ENCODE data around the gene AGMO. TPM values are rescaled to one million over a fixed set of nuclear protein-coding genes. Genes with fewer than 3 reads are reported as not detected.

AGMO gene
- total RNA-seq, 1 donor from 2014 or later = not detected

DNA sequence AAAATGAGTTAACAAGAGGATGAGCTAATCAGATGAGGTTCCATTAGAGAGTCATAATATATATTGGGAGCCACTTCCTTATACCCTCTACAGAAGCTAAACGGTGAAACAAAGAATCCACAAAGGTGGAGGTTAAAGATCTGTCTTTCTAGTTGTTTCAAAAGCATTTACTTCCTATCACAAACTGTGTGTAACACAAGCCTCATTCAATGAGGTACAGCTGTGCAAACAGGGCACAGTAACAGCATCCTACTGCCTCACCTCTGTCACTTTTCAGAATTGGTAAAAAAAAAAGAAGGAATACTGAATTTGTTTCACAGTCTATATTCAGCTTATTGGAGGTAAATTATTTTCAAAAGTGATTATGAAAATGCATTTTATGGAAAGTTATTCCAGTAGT is 128.7 kb downstream of the AGMO start:
- TF ChIP-seq, protein P1, sequence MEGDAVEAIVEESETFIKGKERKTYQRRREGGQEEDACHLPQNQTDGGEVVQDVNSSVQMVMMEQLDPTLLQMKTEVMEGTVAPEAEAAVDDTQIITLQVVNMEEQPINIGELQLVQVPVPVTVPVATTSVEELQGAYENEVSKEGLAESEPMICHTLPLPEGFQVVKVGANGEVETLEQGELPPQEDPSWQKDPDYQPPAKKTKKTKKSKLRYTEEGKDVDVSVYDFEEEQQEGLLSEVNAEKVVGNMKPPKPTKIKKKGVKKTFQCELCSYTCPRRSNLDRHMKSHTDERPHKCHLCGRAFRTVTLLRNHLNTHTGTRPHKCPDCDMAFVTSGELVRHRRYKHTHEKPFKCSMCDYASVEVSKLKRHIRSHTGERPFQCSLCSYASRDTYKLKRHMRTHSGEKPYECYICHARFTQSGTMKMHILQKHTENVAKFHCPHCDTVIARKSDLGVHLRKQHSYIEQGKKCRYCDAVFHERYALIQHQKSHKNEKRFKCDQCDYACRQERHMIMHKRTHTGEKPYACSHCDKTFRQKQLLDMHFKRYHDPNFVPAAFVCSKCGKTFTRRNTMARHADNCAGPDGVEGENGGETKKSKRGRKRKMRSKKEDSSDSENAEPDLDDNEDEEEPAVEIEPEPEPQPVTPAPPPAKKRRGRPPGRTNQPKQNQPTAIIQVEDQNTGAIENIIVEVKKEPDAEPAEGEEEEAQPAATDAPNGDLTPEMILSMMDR (conservative IDR thresholded peaks at IDR 0.05; ENCODE audit: low read depth, low read length) = no peak
- no peak overlapping the region for H3K4me3 ChIP-seq (ENCODE audit: low read depth, low read length)
- DNase-seq (ENCODE audit: low read depth) = no peak

- H3K4me3 ChIP-seq (ENCODE audit: low read depth, low read length) = no peak overlapping the region
- TF ChIP-seq, protein P1 (conservative IDR thresholded peaks at IDR 0.05; ENCODE audit: low read depth, low read length) = no peak
These were observed 130.9 kb downstream of the AGMO start for GRCh38 chr7:15430911-15431310.

DNA sequence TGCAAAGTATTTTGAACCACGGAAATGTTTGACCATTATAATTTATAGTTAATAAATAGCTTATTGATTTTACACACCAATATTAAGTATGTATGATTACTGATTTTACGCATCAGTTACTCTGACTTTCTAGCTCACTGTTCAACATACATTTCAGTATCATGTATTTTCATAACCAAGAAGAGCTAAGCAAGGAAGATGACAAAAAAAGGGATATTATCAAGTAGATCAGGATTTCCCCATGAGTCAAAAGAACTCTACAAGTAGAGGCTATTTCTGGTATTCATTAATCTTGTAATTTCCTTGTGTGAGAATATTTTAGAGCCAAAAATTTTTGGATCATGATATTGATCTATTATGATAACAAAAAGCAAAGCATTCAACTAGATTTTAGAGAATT is 131.6 kb downstream of the AGMO start:
- TF ChIP-seq, protein P1 (conservative IDR thresholded peaks at IDR 0.05; ENCODE audit: low read depth, low read length) = no peak
- H3K4me3 ChIP-seq (ENCODE audit: low read depth, low read length) = no peak overlapping the region
- DNase-seq (ENCODE audit: low read depth) = no peak

More at GRCh38 chr7:15430911-15431310, 130.9 kb downstream of the AGMO start:
- DNase-seq (ENCODE audit: low read depth) = no peak

GRCh38 chr7:15424468-15424867 is 137.3 kb downstream of the AGMO start:
- H3K4me3 ChIP-seq (ENCODE audit: low read depth, low read length) = no peak overlapping the region
- TF ChIP-seq, protein P1 (conservative IDR thresholded peaks at IDR 0.05; ENCODE audit: low read depth, low read length) = no peak
- DNase-seq (ENCODE audit: low read depth) = no peak

DNA sequence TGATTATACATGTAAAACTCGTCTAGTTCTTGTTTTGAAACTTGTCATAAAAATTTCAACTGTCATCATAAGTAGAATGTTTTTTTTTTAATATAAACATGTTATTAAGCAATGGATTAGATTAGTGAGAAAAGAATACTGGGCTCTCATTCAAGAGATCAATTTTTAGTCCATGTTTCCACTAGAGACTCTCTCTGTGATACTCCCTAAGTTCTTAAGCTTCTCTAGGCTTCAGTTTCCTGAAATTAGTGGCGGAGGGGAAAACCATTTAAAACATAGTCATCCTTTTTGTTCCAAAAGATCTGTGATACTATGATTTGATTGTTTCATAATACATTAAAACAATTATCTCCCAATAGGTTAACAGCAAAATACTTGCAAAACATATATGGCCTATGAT is 142.2 kb downstream of the AGMO start:
- TF ChIP-seq, protein P1 (conservative IDR thresholded peaks at IDR 0.05; ENCODE audit: low read depth, low read length) = no peak

GRCh38 chr7:15418264-15418663 is 143.6 kb downstream of the AGMO start:
- no peak overlapping the region for H3K4me3 ChIP-seq (ENCODE audit: low read depth, low read length)
- no peak for DNase-seq (ENCODE audit: low read depth)
- TF ChIP-seq, protein P1 (conservative IDR thresholded peaks at IDR 0.05; ENCODE audit: low read depth, low read length) = no peak

More for the DNA sequence above, 142.2 kb downstream of the AGMO start:
- no peak overlapping the region for H3K4me3 ChIP-seq (ENCODE audit: low read depth, low read length)
- no peak for DNase-seq (ENCODE audit: low read depth)

DNA sequence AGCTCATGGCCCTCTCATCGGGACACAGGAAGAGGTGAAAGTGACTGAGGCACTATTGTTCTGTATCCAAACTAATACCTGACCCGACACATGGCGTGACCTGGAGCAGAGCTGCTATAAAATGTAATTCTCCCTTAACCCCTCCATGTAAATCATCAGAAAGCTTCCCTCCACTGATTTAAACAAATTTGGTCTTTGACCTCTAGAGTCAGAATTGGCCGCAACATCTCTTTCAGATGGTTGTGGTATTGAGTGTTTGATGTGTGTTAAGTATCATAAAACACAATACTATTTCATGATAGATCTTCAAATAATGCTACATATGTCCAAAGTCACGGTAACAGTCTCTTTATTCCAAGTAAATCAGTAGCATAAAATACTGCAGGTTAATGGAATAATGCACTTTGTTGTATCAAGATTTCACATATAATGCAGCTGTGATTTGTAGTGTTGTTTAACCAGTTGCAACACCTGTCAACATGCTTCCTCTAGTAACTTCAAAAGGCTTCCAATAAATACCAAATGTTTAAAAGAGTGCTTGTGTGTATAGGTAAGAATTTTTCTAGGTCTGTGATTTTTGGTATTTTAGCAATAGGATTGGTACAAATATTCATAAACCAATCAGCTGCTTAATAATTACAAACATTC is 144.3 kb downstream of the AGMO start:
- TF ChIP-seq, protein P1 (conservative IDR thresholded peaks at IDR 0.05; ENCODE audit: low read depth, low read length) = no peak
- no peak overlapping the region for H3K4me3 ChIP-seq (ENCODE audit: low read depth, low read length)
- no peak for DNase-seq (ENCODE audit: low read depth)
